UCSD-AML1 (cell line): ENCODE results near the gene KRTAP10-5.
A peak's percentile ranks its signal among the peaks of the same experiment; 100 is the strongest.
"Not testable (repeated sequence)": the region's sequence is repeated elsewhere in the genome, so short reads cannot be mapped to it uniquely, and the experiment has no call there.

Source experiments
- DNase-seq: peaks from one replicate; lab custom pipeline; 2025; ENCODE audit not compliant: unreplicated experiment; lab: John Stamatoyannopoulos, UW

KRTAP10-5 gene

DNA sequence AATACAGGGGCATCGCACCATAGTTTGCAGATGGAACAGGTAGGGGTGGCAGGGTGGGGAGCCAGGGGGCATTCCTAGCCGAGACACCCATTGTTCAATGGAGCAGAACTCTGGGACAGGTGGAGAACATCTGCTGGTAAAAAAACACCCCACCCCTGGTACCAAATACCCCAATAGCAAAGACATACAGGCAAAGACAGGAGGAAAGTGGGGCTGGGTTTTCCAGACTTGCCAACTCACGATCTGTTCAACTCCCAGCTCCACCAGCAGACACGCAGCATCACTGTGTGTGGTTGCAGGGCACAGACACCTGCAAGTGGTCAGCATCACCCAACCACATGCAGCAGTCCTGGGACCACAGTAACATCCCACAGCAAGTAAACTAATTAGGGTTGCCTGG, 31.1 kb upstream of the KRTAP10-5 start:
- DNase-seq: no peak

DNA sequence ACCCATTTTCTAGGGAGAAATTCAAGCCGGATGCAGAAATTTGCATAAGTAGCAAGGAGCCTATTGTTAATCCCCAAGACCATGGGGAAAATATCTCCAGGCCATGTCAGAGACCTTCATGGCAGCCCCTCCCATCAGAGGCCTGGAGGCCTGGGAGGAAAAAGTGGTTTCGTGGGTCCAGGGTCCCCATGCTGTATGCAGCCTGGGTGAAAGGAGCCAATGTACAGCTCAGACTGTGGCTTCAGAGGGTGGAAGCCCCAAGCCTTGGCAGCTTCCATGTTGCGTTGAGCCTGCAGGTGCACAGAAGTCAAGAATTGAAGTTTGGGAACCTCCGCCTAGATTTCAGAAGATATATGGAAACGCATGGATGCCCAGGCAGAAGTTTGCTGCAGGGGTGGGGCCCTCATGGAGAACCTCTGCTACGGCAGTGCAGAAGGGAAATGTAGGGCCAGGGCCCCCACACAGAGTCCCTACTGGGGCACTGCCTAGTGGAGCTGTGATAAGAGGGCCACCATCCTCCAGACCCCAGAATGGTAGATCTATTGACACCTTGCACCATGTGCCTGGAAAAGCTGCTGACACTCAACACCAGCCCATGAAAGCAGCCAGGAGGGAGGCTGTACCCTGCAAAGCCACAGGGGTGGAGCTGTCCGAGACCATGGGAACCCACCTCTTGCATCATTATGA, 29.9 kb upstream of the KRTAP10-5 start:
- not testable (repeated sequence) for DNase-seq

GRCh38 chr21:44609193-44609592, 28.8 kb upstream of the KRTAP10-5 start:
- DNase-seq: no peak

GRCh38 chr21:44606495-44606894, 26.1 kb upstream of the KRTAP10-5 start:
- DNase-seq: no peak

DNA sequence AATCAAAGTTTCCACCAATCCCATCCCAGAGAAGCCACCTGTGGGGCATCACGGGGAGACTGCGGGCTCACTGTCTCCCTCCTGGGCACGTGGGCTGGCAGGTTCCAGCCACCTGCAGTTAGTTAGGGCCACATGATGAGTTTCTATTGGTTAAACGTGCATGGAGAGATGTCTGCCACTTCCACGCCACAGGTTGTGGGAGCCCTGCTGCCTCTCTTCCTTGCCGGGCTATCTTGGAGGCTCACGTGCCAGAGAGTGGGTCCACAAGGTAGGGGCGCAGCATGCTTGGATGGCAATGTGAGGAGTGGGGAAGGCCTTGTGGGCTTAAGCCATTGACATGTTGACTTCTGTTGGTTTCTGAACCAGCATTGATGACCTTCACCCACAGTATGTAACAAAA, 23.5 kb upstream of the KRTAP10-5 start:
- DNase-seq: no peak

- no peak for DNase-seq
Observed at GRCh38 chr21:44603109-44603875, 22.9 kb upstream of the KRTAP10-5 start.

DNA sequence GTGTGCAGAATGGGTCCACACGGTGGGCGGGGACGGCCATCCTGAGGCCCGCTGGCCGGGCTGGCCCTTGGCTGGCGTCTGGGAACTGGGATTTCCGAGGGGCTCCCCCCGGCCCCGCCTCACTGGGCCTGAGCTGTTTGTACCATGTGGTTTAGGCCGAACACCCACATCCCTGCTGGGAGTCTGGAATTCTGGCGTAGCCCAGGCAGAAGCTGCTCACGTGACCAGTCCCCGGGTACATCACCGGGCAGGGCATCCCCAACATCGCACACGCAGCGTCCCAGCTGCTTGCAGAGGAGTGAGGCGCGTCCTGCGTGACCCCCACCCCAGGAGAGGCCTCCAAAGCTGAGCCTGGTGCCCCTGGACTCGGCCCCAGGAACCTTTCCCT, 22.1 kb upstream of the KRTAP10-5 start:
- no peak for DNase-seq

DNA sequence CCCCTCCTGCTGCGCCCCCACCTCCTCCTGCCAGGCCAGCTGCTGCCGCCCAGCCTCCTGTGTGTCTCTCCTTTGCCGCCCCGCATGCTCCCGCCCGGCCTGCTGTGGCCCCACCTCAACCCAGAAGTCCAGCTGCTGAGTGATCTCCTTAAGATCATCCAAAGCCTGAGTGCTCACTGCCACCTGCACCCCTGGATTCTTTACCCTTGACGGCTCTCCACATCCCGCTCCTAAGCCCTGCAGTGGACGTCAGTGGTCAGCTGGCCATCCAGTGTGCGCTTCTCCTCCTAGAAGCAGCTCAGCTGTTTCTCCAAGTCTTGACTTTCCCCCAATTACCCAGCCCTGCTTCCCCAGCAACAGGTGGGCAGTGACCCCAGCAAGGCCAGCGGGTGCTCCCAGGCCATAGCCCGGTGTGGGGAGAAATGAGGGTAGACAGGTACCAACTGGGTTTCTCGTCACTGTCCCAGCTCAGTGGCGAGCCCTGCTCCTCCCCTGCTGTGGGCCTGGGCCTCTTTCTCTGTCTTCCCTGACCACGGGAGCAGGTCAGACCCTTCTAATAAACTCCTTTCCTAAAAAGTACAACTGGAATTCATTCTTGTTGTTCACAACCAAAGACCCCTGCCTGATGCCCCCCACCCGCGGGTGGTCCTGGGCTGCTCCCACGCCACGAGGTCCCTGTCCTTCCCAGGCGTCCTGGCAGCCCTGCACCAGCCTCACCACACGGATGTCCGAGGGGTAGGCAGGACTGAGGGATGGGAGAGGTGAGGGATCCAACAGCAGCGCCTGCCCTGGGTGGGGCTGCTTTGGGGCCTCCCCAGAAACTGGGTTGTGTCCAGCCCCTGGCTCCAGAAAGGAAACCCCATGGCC, 21.4 kb upstream of the KRTAP10-5 start:
- no peak for DNase-seq

DNA sequence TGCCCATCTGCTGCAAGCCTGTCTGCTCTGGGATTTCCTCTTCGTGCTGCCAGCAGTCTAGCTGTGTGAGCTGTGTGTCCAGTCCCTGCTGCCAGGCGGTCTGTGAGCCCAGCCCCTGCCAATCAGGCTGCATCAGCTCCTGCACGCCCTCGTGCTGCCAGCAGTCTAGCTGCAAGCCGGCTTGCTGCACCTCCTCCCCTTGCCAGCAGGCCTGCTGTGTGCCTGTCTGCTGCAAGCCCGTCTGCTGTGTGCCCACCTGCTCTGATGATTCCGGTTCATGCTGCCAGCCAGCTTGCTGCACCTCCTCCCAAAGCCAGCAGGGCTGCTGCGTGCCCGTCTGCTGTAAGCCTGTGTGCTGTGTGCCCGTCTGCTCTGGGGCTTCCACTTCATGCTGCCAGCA, 20.7 kb upstream of the KRTAP10-5 start:
- DNase-seq: not testable (repeated sequence)

DNA sequence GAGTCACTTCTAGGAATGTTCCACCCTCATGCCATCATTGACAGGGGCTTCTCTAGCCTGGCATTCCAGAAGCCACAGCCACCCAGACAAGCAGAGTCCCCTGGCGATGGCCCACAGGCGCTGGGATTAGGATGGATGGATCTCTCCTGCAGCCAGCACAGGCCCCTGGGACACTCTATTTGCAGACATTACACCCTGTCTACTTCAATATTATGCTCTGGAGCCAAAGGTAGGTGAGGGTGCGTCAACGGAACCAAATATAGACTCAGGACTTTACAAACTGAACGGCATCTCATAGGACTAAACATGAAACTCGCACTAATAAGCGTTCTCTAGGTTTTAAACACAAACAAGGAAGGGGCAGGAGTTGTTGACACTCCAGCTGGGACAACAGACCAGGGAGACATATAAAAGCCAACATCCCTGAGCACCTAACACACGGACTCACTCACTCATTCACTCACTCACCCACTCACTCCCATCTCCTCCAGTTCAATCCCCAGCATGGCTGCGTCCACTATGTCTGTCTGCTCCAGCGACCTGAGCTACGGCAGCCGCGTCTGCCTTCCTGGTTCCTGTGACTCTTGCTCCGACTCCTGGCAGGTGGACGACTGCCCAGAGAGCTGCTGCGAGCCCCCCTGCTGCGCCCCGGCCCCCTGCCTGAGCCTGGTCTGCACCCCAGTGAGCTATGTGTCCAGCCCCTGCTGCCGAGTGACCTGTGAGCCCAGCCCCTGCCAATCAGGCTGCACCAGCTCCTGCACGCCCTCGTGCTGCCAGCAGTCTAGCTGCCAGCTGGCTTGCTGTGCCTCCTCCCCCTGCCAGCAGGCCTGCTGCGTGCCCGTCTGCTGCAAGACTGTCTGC, 19.9 kb upstream of the KRTAP10-5 start, which contains the start of gene KRTAP10-7:
Gene KRTAP10-7, plus strand, starts transcription at position 480 of the 861 bp plus-strand sequence. Its CDS starts 25 bp downstream, at position 505.
- DNase-seq: not testable (repeated sequence)

- no peak for DNase-seq
Observed at GRCh38 chr21:44599264-44600029, 19.0 kb upstream of the KRTAP10-5 start.

DNA sequence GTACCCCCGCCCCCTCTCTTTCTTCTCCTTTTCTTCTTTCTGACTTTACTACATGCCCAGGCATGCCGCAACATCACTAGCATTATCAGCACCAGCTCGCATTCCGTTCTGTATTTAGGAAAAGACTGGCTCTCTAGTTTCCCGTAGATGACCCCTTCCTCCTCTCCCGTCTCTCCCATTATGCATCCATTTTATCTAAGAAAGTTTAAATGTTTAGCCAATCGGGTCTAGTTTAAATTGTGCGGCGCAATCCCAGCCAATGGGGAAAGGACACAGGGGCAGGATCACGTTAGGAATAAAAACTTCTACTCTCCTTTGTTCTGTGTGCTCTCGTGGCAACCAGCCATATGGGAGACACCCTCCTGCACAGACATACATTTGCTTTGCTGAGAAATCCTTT, 17.7 kb upstream of the KRTAP10-5 start:
- DNase-seq: no peak

DNA sequence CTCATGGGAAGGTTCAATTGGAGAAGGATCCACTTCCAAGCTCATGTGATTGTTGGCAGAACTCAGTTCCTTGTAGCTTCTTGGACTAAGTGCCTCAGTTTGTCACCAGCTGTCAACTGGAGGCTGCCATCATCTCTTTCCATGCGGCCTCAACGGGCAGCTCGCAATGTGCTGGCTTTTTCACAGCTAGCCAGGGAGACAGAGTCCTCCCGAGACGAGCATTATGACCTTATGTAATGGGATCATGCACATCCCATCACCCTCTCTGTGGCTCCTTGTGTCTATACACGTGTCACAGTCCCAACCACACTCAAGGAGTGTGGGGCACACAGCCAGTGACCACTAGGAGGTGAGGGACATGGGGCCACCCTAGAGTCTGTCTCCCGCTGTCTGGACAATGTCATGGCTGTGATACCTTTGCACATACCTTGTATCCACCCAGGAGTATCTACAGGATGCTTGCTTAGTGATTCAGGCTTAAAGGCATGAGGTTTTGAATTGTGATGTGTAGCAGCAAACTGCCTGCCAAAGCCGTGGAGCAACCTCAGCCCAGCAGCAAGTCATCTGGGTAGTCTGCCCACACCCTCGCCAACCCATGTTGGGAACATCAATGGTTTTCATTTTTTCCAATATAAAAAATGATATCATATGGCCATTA, 15.8 kb upstream of the KRTAP10-5 start:
- DNase-seq: no peak

GRCh38 chr21:44595524-44595923, 15.1 kb upstream of the KRTAP10-5 start:
- DNase-seq: no peak

GRCh38 chr21:44594406-44594916, 14.1 kb upstream of the KRTAP10-5 start:
- peak; percentile 29 for DNase-seq

- DNase-seq: peak; percentile 38
Observed at GRCh38 chr21:44593598-44594405, 13.4 kb upstream of the KRTAP10-5 start.

DNA sequence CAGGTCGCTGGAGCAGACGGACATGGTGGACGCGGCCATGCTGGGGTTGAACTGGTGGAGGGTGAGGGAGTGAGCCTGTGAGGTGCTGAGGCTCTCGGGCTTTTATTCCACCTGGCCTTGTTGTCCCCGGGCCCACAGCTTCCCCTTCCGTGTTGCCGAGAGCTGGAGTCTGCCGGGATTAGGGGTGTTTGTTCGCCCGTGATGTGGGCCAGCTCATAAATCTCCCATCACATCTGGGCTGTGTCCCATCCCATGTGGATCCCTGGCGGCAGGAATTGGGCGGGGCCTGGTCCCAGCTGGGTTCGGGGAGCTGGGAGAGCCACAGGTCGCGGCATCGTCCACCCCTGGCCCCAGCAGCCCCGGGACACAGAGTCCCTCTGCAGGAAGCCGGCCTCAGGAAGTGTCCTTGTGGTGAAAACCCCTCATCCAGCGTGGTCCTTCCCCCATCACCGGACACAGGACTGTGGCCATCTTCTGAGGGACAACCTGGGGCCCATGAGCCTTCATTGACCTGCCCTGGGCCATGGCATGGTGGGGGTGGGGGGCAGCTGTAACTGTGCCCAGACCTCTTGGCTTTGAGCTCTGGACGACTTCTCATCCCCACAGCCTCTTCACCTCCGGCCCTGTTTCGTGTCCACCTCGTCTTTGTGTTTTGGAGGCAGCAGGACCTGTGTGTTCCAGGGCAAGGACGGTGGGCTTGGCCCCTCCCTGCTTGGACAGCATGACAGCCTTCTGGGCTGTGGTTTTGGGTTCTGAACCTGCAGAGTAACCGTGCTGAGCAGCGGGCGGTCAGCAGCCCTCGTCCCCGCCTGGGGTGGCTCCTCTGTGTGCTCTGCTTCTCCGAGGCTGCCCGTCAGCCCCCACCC, 12.3 kb upstream of the KRTAP10-5 start, which contains the start of gene KRTAP10-6:
Gene KRTAP10-6, minus strand, starts transcription at position 60 of the 866 bp plus-strand sequence. Its CDS starts 21 bp downstream, at position 39.
- DNase-seq: no peak
